ENCODE results near the gene MCMBP.

GRCh38 chr10:119865699-119866240 is 6.9 kb downstream of the MCMBP start:
- TF ChIP-seq CTCF (IDR thresholded peaks at IDR 0.05) (no peak), POLR2A (IDR thresholded peaks at IDR 0.05) (no peak)
